GM12865 (cell line): Measurements from ENCODE around the gene PDS5A.

Experiments used
- DNase-seq: peaks from one replicate; pipeline ENCODE4 v3.0.0; 2010; ENCODE audit warnings: low read depth
- H3K4me3 ChIP-seq: 2 replicates; pipeline ENCODE4 v1.5.1; 2011; ENCODE audit warnings: mild to moderate bottlenecking, low read depth, low read length, control low read depth
- CTCF ChIP-seq: IDR thresholded peaks from 2 replicates; pipeline ENCODE4 v1.5.1; 2011; ENCODE audit warnings: low read length, control low read depth, low read depth, inconsistent platforms; ENCODE audit not compliant: insufficient read depth; ENCODE audit errors: missing control alignments

Gene PDS5A

GRCh38 chr4:39937683-39938268 lies 39.9 kb downstream of the PDS5A start:
- DNase-seq = peak; percentile 74
- no peak overlapping the region; the same call in 1 of the 2 replicates for H3K4me3 ChIP-seq
- no peak for TF ChIP-seq CTCF

- no peak for TF ChIP-seq CTCF
- H3K4me3 ChIP-seq = no peak overlapping the region
- no peak for DNase-seq
Measured at GRCh38 chr4:39936565-39937418, 40.9 kb downstream of the PDS5A start.

- DNase-seq = peak; percentile 22
- H3K4me3 ChIP-seq = peak overlapping the region; percentile 36
- TF ChIP-seq CTCF = no peak
Measured at GRCh38 chr4:39933671-39934590, 43.8 kb downstream of the PDS5A start.

- DNase-seq = peak; percentile 65
- no peak for TF ChIP-seq CTCF
- H3K4me3 ChIP-seq = peak overlapping the region; percentile 36
Measured at GRCh38 chr4:39932776-39933402, 44.8 kb downstream of the PDS5A start.

GRCh38 chr4:39931441-39931901 lies 46.2 kb downstream of the PDS5A start:
- DNase-seq = peak; percentile 63
- no peak overlapping the region for H3K4me3 ChIP-seq
- no peak for TF ChIP-seq CTCF

GRCh38 chr4:39928538-39928937 lies 49.2 kb downstream of the PDS5A start:
- DNase-seq = no peak
- TF ChIP-seq CTCF = no peak
- H3K4me3 ChIP-seq = no peak overlapping the region
